Body of pancreas (tissue), 4 donors: ENCODE results near the gene GSE1.
A peak's percentile ranks its signal among the peaks of the same experiment; 100 is the strongest.

Experiments
- POLR2A ChIP-seq, 3 donors: fragments of 450-650 bp; IDR thresholded peaks; one replicate each; pipeline ENCODE4 v1.6.1; 2016; ENCODE audit warnings: antibody characterized with exemption in 3 of 3, mild to moderate bottlenecking in 2 of 3
- TF ChIP-seq, protein P1 (sequence below), 7 experiments: fragments of 450-650 bp in 4 of 7; fragments of 200-600 bp in 3 of 7; sonication (generic) in 3 of 7; IDR thresholded peaks; one replicate each; pipeline ENCODE4 v1.5.1; 2016 to 2019; ENCODE audit warnings: antibody characterized with exemption in 7 of 7

DNA sequence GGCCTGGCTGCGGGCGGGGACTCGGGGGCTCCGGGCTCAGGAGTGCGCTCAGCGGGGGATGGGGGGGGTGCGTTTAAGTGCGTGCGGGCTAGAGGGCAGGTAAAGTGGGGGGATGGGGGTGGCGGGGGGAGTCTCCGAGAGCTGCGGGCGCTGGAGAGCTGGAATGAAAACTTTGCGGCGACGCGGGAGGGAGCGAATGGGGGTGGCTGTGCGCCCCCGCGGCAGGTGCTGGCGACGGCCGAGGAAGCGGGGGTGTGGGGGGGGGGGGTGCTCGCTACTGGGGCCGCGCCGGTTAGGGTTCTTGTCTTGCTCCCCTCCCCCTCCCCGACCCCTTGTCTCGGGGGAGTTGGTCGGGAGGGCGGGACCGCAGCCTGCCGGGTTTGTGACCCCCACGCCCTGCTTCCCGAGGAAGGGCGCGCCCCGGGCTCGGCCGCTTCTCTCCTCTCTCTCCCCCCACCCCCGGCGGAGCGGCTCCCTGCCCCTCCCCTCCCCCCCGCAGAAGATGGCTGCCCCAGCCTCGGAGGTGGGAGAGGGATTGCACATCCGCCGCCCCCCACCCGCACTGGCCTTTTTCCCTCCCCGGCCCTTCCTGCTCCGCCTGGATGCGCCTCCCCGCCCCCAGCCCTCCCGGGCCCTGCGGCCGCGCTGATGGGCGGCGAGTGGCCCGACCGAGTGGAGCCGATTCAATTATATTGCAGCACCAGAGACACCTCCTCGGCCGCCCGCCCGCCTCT lies 649 bp downstream of the GSE1 start:
- TF ChIP-seq POLR2A (IDR thresholded peaks at IDR 0.05), result peak in 1 of 3 donors; percentile 25
- TF ChIP-seq, protein P1, sequence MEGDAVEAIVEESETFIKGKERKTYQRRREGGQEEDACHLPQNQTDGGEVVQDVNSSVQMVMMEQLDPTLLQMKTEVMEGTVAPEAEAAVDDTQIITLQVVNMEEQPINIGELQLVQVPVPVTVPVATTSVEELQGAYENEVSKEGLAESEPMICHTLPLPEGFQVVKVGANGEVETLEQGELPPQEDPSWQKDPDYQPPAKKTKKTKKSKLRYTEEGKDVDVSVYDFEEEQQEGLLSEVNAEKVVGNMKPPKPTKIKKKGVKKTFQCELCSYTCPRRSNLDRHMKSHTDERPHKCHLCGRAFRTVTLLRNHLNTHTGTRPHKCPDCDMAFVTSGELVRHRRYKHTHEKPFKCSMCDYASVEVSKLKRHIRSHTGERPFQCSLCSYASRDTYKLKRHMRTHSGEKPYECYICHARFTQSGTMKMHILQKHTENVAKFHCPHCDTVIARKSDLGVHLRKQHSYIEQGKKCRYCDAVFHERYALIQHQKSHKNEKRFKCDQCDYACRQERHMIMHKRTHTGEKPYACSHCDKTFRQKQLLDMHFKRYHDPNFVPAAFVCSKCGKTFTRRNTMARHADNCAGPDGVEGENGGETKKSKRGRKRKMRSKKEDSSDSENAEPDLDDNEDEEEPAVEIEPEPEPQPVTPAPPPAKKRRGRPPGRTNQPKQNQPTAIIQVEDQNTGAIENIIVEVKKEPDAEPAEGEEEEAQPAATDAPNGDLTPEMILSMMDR (IDR thresholded peaks at IDR 0.05), result no peak
